Stimulated activated CD8-positive, alpha-beta memory T cell treated with anti-CD3 and anti-CD28 coated beads, Interleukin-15, amount 100 ng/mL, for 48 hours (primary cell): Measurements from ENCODE around the gene HMG20B.
"Not testable (repeated sequence)": the region's sequence is repeated elsewhere in the genome, so short reads cannot be mapped to it uniquely, and the experiment has no call there.

Experiments
- DNase-seq, 2 donors: peaks; one replicate each; pipeline ENCODE4 v3.0.0-alpha.2; 2020; ENCODE audit warnings: low read depth in 2 of 2

HMG20B gene

GRCh38 chr19:3556423-3556977 is 16.2 kb upstream of the HMG20B start:
- DNase-seq: no peak

GRCh38 chr19:3556978-3557460 is 15.7 kb upstream of the HMG20B start:
- DNase-seq: peak; percentile 52 to 55

GRCh38 chr19:3557461-3558248 is 15.1 kb upstream of the HMG20B start, which contains the start of gene MFSD12:
MFSD12 (minus strand) TSS chr19:3557586; CDS start chr19:3557403, 183 bp downstream.
- peak; percentile 96 for DNase-seq

- no peak for DNase-seq
These were observed 8.8 kb upstream of the HMG20B start for GRCh38 chr19:3563709-3564524.

- DNase-seq: no peak
These were observed 7.6 kb upstream of the HMG20B start for GRCh38 chr19:3565139-3565538.

- not testable (repeated sequence) for DNase-seq
These were observed 2.7 kb upstream of the HMG20B start for GRCh38 chr19:3570042-3570441.

- DNase-seq: no peak
These were observed 2.1 kb upstream of the HMG20B start for GRCh38 chr19:3570606-3571011.

GRCh38 chr19:3572132-3572854 is 451 bp upstream of the HMG20B start:
- DNase-seq: peak; percentile 100

- no peak for DNase-seq
These were observed 566 bp downstream of the HMG20B start for GRCh38 chr19:3573162-3573857.

GRCh38 chr19:3573858-3574637 is 1.3 kb downstream of the HMG20B start:
- DNase-seq: peak; percentile 91 to 95

GRCh38 chr19:3575260-3575741 is 2.6 kb downstream of the HMG20B start:
- DNase-seq: no peak

- DNase-seq: no peak
These were observed 3.4 kb downstream of the HMG20B start for GRCh38 chr19:3575949-3576673.

GRCh38 chr19:3576696-3577443 is 4.1 kb downstream of the HMG20B start:
- DNase-seq: no peak

- no peak for DNase-seq
These were observed 5.1 kb downstream of the HMG20B start for GRCh38 chr19:3577723-3578344.

- no peak for DNase-seq
These were observed 5.6 kb downstream of the HMG20B start for GRCh38 chr19:3578390-3578789.

- DNase-seq: no peak
These were observed 7.6 kb downstream of the HMG20B start for GRCh38 chr19:3580156-3580934.

GRCh38 chr19:3581792-3582191 is 9.0 kb downstream of the HMG20B start:
- not testable (repeated sequence) for DNase-seq
